ENCODE results near the gene OSBPL3.

GRCh38 chr7:24824896-24825295 is 155.1 kb downstream of the OSBPL3 start:
- TF ChIP-seq POLR2A (IDR thresholded peaks at IDR 0.05; ENCODE audit: low read depth, low read length) (no peak), POLR2AphosphoS5 (IDR thresholded peaks at IDR 0.05; ENCODE audit: insufficient read depth, low read depth, low read length) (no peak), GATA2 (IDR thresholded peaks at IDR 0.05; ENCODE audit: insufficient read depth, insufficient read length, low read depth, low read length) (no peak), EZH2 (IDR thresholded peaks at IDR 0.05; ENCODE audit: borderline replicate concordance, low read depth, low read length, severe bottlenecking) (no peak), JUN (IDR thresholded peaks at IDR 0.05; ENCODE audit: borderline replicate concordance, insufficient read depth, insufficient read length, low read depth) (no peak), MAX (IDR thresholded peaks at IDR 0.05; ENCODE audit: insufficient read depth, insufficient read length) (no peak), MYC (IDR thresholded peaks at IDR 0.05; ENCODE audit: low read depth, low read length) (no peak), FOS (IDR thresholded peaks at IDR 0.05; ENCODE audit: borderline replicate concordance, insufficient read depth, low read length) (no peak)
- TF ChIP-seq, protein P1, sequence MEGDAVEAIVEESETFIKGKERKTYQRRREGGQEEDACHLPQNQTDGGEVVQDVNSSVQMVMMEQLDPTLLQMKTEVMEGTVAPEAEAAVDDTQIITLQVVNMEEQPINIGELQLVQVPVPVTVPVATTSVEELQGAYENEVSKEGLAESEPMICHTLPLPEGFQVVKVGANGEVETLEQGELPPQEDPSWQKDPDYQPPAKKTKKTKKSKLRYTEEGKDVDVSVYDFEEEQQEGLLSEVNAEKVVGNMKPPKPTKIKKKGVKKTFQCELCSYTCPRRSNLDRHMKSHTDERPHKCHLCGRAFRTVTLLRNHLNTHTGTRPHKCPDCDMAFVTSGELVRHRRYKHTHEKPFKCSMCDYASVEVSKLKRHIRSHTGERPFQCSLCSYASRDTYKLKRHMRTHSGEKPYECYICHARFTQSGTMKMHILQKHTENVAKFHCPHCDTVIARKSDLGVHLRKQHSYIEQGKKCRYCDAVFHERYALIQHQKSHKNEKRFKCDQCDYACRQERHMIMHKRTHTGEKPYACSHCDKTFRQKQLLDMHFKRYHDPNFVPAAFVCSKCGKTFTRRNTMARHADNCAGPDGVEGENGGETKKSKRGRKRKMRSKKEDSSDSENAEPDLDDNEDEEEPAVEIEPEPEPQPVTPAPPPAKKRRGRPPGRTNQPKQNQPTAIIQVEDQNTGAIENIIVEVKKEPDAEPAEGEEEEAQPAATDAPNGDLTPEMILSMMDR (IDR thresholded peaks at IDR 0.05; ENCODE audit: extremely low read depth in 1 of 2, insufficient read depth in 1 of 2, low read depth in 1 of 2, low read length in 2 of 2): no peak

Data from endothelial cell of umbilical vein (primary cell).